GM12878 (cell line): ENCODE measurements around the gene CLNK. TPM values are rescaled to one million over a fixed set of nuclear protein-coding genes. Genes with fewer than 3 reads are reported as not detected.
A peak's percentile ranks its signal among the peaks of the same experiment; 100 is the strongest.

Experiments
- ATAC-seq: fragments of 200-7000 bp; cut with Tn5 transposase; 3 replicates; pipeline ENCODE4 v1.9.1; 2020; ENCODE audit warnings: mild to moderate bottlenecking, moderate library complexity
- BruUV-seq: library from RNA; stranded (reverse); fragments of 400-500 nt; replicated peaks from 2 replicates; lab custom pipeline; 2021; lab: Mats Ljungman, UMichigan
- CTCF ChIA-PET: fragments of 300-600 bp; sonication (Branson Sonifier 250); formaldehyde crosslinking; extraction: SDS; loops from one replicate; lab custom pipeline; 2021; ENCODE audit warnings: inconsistent platforms; lab: Yijun Ruan, JAX
- POLR2A ChIA-PET: fragments of 350-600 bp; formaldehyde crosslinking; extraction: SDS; loops from one replicate; lab custom pipeline; 2021; ENCODE audit warnings: inconsistent platforms; lab: Charles Lee
- RAD21 ChIA-PET: fragments of 300-600 bp; sonication (Branson Sonifier 250); formaldehyde crosslinking; loops from one replicate; lab custom pipeline; 2023; ENCODE audit warnings: antibody characterized with exemption; ENCODE audit not compliant: unreplicated experiment; lab: Charles Lee
- SMC1A ChIA-PET: fragments of 300-600 bp; sonication (Branson Sonifier 250); formaldehyde crosslinking; loops from one replicate; lab custom pipeline; 2023; ENCODE audit not compliant: unreplicated experiment, uncharacterized antibody; lab: Charles Lee
- DNase-seq: peaks from one replicate; pipeline ENCODE4 v3.0.0-alpha.2; 2011; ENCODE audit warnings: low read depth, low spot score
- FAIRE-seq: peaks from 3 replicates; lab custom pipeline; 2011; peaks lifted over from hg19 to GRCh38; lab: Jason Lieb, UNC
- H2AFZ ChIP-seq: 2 replicates; pipeline ENCODE4 v1.6.0; 2011; ENCODE audit warnings: low read depth, low read length, control low read depth; ENCODE audit not compliant: control insufficient read depth
- H3K27ac ChIP-seq: 2 replicates; pipeline ENCODE4 v1.5.1; 2011; ENCODE audit warnings: control low read depth; ENCODE audit not compliant: control insufficient read depth, insufficient read depth
- H3K27me3 ChIP-seq, 2 experiments: replicated peaks in 1 of 2; 2 replicates each; pipeline versions ENCODE4 v1.6.0 to v1.6.1; 2011; ENCODE audit warnings: low read length in 1 of 2; ENCODE audit not compliant: control insufficient read depth in 2 of 2, insufficient read depth in 2 of 2
- H3K36me3 ChIP-seq, 2 experiments: 2 replicates each; pipeline ENCODE4 v1.5.1; 2011; ENCODE audit warnings: low read length in 1 of 2; ENCODE audit not compliant: control insufficient read depth in 2 of 2, insufficient read depth in 2 of 2
- H3K4me1 ChIP-seq: 2 replicates; pipeline ENCODE4 v1.6.1; 2011; ENCODE audit warnings: mild to moderate bottlenecking, low read length, moderate library complexity, mixed read lengths; ENCODE audit not compliant: control insufficient read depth, insufficient read depth
- H3K4me2 ChIP-seq: 2 replicates; pipeline ENCODE4 v1.6.0; 2011; ENCODE audit warnings: control low read depth; ENCODE audit not compliant: control insufficient read depth, insufficient read depth
- H3K4me3 ChIP-seq: fragments of 200-600 bp; sonication (generic); 2 replicates; pipeline ENCODE4 v1.5.1; 2016
- H3K79me2 ChIP-seq: 2 replicates; pipeline ENCODE4 v1.6.0; 2011; ENCODE audit warnings: low read length; ENCODE audit not compliant: control insufficient read depth, insufficient read depth
- H3K9ac ChIP-seq: 2 replicates; pipeline ENCODE4 v1.8.0; 2011; ENCODE audit warnings: low read length, control low read depth, mixed read lengths; ENCODE audit not compliant: control insufficient read depth, insufficient read depth
- H3K9me3 ChIP-seq: replicated peaks from 3 replicates; pipeline ENCODE4 v1.5.1; 2011; ENCODE audit warnings: mild to moderate bottlenecking, low read length; ENCODE audit not compliant: control insufficient read depth, insufficient read depth
- H4K20me1 ChIP-seq: 2 replicates; pipeline ENCODE4 v1.6.0; 2011; ENCODE audit not compliant: control insufficient read depth, insufficient read depth
- ATF7 ChIP-seq: fragments of 450-650 bp; IDR thresholded peaks from 2 replicates; pipeline ENCODE4 v1.6.1; 2016; ENCODE audit warnings: low read depth, mild to moderate bottlenecking
- CBX3 ChIP-seq: fragments of 200-600 bp; sonication (generic); IDR thresholded peaks from 2 replicates; pipeline ENCODE4 v1.6.1; 2016; ENCODE audit warnings: low read depth, borderline replicate concordance
- ESRRA ChIP-seq: IDR thresholded peaks from 2 replicates; pipeline ENCODE4 v1.6.1; 2012; ENCODE audit warnings: mild to moderate bottlenecking, low read length, improper control_type of control experiment
- FOS ChIP-seq: IDR thresholded peaks from 3 replicates; pipeline ENCODE4 v1.6.1; 2011; ENCODE audit warnings: borderline replicate concordance; ENCODE audit not compliant: insufficient read length; ENCODE audit errors: extremely low read depth
- KAT2A ChIP-seq: conservative IDR thresholded peaks from 2 replicates; pipeline ENCODE4 v1.6.1; 2011; ENCODE audit warnings: low read depth, low read length; ENCODE audit not compliant: control insufficient read depth
- NFYB ChIP-seq: IDR thresholded peaks from 2 replicates; pipeline ENCODE4 v1.6.1; 2011; ENCODE audit warnings: low read depth, mild to moderate bottlenecking, low read length, improper control_type of control experiment, moderate library complexity; ENCODE audit not compliant: insufficient read depth
- PML ChIP-seq: IDR thresholded peaks from 2 replicates; pipeline ENCODE4 v1.6.1; 2012; ENCODE audit warnings: low read length, inconsistent platforms
- RELB ChIP-seq: fragments of 450-650 bp; IDR thresholded peaks from 2 replicates; pipeline ENCODE4 v1.6.1; 2017; ENCODE audit warnings: low read depth, mild to moderate bottlenecking, moderate library complexity
- REST ChIP-seq: IDR thresholded peaks from 2 replicates; pipeline ENCODE4 v1.6.1; 2012; ENCODE audit warnings: mild to moderate bottlenecking, low read depth, low read length
- SMARCA5 ChIP-seq: fragments of 450-650 bp; IDR thresholded peaks from 2 replicates; pipeline ENCODE4 v1.6.1; 2017; ENCODE audit warnings: mild to moderate bottlenecking
- TBL1XR1 ChIP-seq: IDR thresholded peaks from 2 replicates; pipeline ENCODE4 v1.6.1; 2012; ENCODE audit warnings: low read depth, low read length, improper control_type of control experiment
- ZNF217 ChIP-seq: fragments of 450-650 bp; IDR thresholded peaks from 2 replicates; pipeline ENCODE4 v1.6.1; 2017; ENCODE audit warnings: antibody characterized with exemption, mild to moderate bottlenecking
- ZNF24 ChIP-seq: fragments of 450-650 bp; IDR thresholded peaks from 2 replicates; pipeline ENCODE4 v1.6.1; 2017; ENCODE audit warnings: antibody characterized with exemption, mild to moderate bottlenecking
- WGBS: methylation state at CpG from one replicate; pipeline ENCODE4 v1.1.6; 2016; ENCODE audit warnings: low lambda C conversion rate; ENCODE audit not compliant: insufficient replicate concordance, insufficient coverage; ENCODE audit errors: missing lambda C conversion rate; 5-methylcytosine and 5-hydroxymethylcytosine counted together
- in situ Hi-C: fragments of 300-500 bp; cut with MboI; formaldehyde crosslinking; loops from 9 replicates; pipeline ENCODE4 v1.14.3; 2018; ENCODE audit warnings: mixed read lengths
- intact Hi-C: fragments of 100-400 bp; cut with micrococcal nuclease; formaldehyde crosslinking; loops from one replicate; pipeline ENCODE4 v1.14.2; 2022; ENCODE audit not compliant: unreplicated experiment
- polyA plus RNA-seq, 11 experiments: library from polyadenylated mRNA; depleted of rRNA in 4 of 11; unstranded in 6 of 11; stranded (reverse) in 5 of 11; fragments of >200 nt; fragmentation: Nextera tagmentation in 4 of 11; fragmentation: Illumina TruSeq in 1 of 11; extraction: Ambion mirVana in 4 of 11; extraction: Trizol in 1 of 11; gene quantifications; 1 replicate in 1 of 11; 2 replicates in 10 of 11; pipeline versions ENCODE4 v1.2.1 to v1.2.3, GENCODE V29; 2011 to 2016; ENCODE audit warnings: inconsistent platforms in 2 of 11, missing spikeins in 2 of 11, low read depth in 1 of 11
- total RNA-seq, 4 experiments: library from RNA; depleted of rRNA in 3 of 4; stranded (reverse); fragments of >200 nt in 3 of 4; fragmentation: Illumina TruSeq in 1 of 4; extraction: Trizol in 1 of 4; gene quantifications; 2 replicates each; pipeline versions ENCODE4 v1.2.1 to v1.2.3, GENCODE V29; 2013 to 2021

The CLNK gene
- total and polyA plus RNA-seq, 10 of the 15 experiments (the other 5 are each of a cell fraction or from before 2014, with no cell fraction given) = 2.1 to 14.3 (median 2.7) TPM

- H3K79me2 ChIP-seq = no peaks in the 10 kb centered on the region
- no peaks in the 10 kb centered on the region for H3K27me3 ChIP-seq
- WGBS = 65% methylated on average over 6 of the region's 6 CpGs
- BruUV-seq = no TSS peak
- intact Hi-C loops (no loop called here), in situ Hi-C loops (no loop called here)
- H3K27ac ChIP-seq = no peak overlapping the region
- no peaks in the 10 kb centered on the region for H4K20me1 ChIP-seq
- ChIA-PET SMC1A (interaction anchor here (0.9 to 2.2 kb wide), 5 partner anchors 10 to 133 kb away, joined by 3 to 7 read pairs (median 5); no protein-coding TSS in a partner anchor), RAD21 (interaction anchor here (0.9 to 2.3 kb wide), 2 partner anchors 14 to 148 kb away, joined by 3 to 7 read pairs; no protein-coding TSS in a partner anchor), POLR2A (interaction anchor here (0.5 kb wide), 1 partner anchor 124 kb away, joined by 3 read pairs; no protein-coding TSS in a partner anchor), CTCF (interaction anchor here (1.2 to 1.4 kb wide), 2 partner anchors 10 to 16 kb away, joined by 5 to 8 read pairs; no protein-coding TSS in a partner anchor)
- no peaks in the 10 kb centered on the region for H3K4me1 ChIP-seq
- H2AFZ ChIP-seq = peak overlapping the region; percentile 11; the same call in 1 of the 2 replicates
- H3K9ac ChIP-seq = no peak overlapping the region
- H3K4me2 ChIP-seq = no peak overlapping the region
- FAIRE-seq (no peak), ATAC-seq (no peak), DNase-seq (no peak)
- TF ChIP-seq SMARCA5 (no peak), ESRRA (no peak), REST (no peak), TBL1XR1 (no peak), ZNF217 (no peak), PML (no peak), ATF7 (no peak), ZNF24 (no peak), KAT2A (no peak), NFYB (no peak), CBX3 (no peak), FOS (no peak), RELB (no peak)
- H3K4me3 ChIP-seq = no peak overlapping the region
- H3K9me3 ChIP-seq = no peaks in the 10 kb centered on the region
- H3K36me3 ChIP-seq = no peaks in the 10 kb centered on the region
Observed at GRCh38 chr4:10598829-10599228, 85.7 kb downstream of the CLNK start.
